GM18867 (cell line): ENCODE results near the gene ATP5PD.
"Not testable (repeated sequence)": the region's sequence is repeated elsewhere in the genome, so short reads cannot be mapped to it uniquely, and the experiment has no call there.

Source experiments
- ATAC-seq: cut with Tn5 transposase; IDR thresholded peaks from one replicate; pipeline ENCODE4 v1.9.1; 2021; ENCODE audit warnings: mild to moderate bottlenecking, moderate library complexity; ENCODE audit not compliant: unreplicated experiment

The ATP5PD gene

DNA sequence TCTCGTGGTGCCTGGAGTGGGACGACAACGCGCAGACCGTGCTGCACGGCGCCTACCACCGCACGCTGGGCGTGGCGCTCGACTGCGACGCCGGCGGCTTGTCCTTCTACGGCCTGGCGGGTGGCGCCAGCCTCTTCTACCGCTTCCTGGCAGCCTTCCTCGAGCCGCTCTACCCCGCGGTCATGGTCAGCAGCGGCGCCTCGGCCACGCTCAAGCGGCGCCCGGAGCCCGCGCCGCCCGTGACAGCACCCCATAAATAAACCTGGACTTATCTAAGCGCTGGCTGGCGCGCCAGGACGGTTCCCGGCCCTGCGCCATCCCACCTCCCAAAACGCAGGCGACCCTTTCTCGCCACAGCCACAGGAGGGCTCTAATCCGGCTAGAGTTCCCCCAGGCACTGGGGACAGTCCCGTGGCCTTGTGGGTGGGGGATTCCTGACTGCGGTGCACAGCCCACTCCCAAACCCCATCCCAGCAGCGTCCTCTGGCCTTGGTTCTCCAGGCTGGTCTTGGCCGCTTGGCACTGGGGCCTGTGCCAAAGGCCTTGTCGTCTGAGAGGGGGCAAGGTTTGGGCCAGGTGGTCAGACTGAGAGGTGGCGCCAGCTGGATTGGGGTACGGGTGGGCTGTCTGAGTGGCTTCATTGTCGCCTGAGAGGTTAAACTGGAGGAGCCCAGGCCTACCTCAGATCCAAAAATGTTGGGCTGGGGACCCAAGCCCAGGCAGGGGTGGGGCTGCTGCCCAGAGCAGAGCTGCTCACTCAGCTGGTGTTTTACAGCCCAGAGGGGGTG lies 30.9 kb upstream of the ATP5PD start:
- no peak for ATAC-seq

DNA sequence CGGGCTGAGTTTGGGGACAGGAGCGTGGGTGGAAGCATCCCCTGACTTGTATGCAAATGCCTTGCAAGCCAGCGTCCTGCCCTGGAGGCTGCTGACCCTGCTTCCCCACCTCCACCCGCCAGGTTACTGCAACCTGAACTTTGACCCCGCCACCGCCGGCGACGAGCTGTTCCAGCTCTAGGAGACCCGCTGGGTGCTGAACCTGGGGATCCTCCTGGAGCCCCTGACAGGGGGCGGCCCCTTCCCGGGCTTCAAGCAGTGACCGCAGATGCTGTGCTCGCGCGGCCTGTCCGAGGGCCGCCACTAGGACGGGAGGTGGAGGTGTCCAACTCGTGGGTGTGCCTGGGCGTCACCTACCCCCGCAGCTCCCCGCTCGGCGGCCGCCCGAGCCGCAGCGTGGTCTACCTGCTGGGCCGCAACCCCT lies 30.3 kb upstream of the ATP5PD start:
- ATAC-seq, result no peak

DNA sequence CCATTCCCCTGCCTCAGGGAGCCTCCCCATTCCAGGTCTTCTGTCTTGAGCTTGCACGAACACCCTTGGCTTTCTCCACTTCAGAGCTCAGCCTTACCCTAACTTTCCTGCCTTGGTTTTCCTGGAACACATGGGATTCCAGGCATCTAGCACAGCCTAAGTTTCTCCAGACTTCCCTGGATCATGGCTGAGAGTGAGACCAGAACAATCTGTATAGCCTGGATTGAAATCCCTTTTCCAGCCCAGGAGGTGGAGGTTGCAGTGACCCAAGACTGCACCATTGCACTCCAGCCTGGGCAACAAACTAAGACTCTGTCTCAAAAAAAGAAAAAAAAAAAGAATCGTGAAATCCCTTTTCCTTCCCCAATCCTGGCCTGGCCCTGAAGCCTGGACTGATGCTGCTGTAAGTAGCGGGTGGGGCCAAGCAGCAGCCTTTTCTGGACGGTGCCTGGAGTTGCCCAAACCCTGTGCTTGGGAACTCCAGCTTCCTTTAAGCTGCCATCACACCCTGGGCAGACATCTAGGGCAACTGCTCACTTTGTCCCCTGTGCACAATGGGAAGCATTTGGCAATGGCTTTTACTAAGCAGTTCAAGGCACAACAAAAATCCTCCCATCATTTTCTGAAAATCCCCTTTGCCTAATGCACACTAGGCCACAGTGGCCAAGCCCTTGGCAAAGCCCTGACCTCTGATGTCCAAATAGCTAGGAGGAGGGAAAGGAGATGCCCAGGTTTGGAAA lies 29.0 kb upstream of the ATP5PD start:
- no peak for ATAC-seq

DNA sequence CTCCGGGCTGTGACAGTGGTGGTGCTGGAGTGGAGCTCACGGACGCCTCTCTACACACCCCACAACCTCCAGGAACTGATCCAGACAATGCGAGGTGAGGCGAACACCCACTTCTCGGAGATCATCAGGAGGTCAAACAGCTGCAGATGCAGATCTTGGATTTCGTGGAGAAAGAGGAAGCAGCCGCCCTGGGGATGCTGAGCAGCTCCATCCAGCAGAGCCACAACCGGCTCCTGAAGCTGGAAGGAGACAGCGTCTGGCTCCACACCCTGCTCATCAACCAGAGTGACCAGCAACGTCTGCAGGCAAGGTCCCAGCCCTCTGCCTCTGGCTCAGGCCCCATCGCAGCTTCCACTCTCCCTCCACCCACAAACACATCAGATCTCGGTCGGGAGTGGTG lies 27.8 kb upstream of the ATP5PD start:
- ATAC-seq, result no peak

DNA sequence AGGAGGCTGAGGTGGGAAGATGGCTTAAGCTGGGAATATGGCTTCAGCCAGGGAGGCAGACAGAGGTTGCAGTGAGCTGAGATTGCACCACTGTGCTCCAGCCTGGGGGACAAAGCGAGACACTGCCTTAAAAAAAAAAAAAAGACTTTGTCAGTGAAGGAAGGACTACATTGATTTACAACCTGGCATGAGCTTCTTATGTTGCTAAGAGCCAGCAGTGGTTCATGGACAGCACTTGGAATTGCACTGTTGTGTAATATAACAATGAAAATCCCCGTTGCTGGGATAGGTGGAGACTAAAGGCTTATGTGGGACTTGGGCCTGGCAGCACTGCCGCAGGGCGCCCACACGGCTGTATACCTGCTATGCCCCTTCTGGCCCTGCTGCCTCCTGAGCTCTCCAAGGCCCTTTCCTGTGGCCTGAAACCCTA lies 26.9 kb upstream of the ATP5PD start:
- ATAC-seq, result no peak

DNA sequence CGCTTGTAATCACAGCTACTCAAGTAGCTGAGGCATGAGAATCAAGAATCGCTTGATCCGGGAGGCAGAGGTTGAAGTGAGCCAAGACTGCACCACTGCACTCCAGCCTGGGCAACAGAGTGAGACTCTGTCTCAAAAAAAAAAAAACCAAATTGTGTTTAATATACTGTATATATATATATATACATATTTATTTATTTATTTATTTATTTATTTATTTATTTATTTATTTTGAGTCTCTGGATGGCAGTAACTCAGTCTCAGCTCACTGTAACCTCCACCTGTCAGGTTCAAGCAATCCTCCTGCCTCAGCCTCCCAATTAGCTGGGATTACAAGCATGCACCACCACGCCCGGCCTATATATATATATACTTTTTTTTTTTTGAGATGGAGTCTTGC lies 26.1 kb upstream of the ATP5PD start:
- ATAC-seq, result not testable (repeated sequence)

DNA sequence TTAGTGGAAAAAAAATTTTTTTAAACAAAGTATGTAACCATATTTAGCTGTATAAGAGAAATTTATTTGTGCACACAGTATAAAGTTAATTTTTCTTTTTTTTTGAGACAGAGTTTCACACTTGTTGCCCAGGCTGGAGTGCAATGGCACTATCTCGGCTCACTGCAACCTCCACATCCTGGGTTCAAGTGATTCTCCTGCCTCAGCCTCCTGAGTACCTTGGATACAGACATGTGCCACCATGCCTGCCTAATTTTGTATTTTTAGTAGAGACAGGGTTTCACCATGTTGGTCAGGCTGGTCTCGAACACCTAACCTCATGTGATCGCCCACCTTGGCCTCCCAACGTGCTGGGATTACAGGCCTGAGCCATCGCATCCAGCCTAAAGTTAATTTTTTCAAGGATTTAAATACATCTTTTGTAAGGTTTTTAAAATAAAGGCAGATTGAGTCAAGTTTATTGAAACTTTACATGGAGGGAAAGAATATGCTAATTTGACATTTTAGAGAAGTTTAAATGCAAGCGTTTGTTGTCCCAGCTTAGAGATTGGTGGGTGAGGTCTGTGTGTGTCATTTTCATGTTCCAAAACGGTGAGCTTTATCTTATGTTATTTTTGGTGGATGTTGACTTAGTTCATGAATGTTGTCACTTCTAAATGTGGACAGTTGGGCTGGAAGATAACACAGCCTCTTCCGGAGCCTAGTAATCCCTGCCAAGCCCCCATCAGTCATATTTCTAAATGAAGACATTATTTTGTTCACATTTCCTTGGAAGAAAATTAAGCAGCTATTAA lies 24.9 kb upstream of the ATP5PD start:
- not testable (repeated sequence) for ATAC-seq

DNA sequence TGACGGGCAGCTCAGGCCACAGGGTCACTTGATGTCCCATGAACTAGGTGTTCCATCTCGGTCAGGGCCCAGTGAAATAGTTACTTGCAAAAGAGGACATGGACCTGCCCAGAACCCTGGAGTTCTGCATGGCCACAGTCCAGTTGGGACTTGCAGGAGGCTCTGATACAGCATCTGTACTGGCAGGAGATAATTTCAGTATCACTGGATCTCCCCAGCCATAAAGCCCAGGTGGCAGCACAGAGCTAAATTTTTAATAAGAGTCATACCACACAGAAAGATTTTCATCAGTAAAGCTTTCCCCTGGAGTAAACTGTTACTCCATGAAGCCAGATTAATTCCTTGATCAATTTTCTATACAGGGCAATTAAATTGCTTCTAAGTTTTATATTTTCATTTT lies 23.0 kb upstream of the ATP5PD start:
- no peak for ATAC-seq

DNA sequence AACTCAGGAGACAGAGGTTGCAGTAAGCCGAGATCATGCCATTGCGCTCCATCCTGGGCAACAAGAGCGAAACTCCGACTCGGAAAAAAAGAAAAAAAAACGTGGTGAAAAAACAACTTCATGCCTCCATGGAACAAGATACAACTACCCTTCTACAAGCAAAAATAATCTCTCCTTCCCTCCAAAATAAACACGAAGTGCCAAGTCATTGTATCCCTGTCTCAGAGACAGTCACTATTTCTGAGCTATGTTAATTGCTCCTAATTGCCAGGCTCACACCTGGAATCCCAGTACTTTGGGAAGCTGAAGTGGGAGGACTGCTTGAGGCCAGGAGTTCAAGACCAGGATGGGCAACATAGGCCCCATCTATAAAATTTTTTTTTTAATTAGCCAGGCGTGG lies 22.0 kb upstream of the ATP5PD start:
- no peak for ATAC-seq

DNA sequence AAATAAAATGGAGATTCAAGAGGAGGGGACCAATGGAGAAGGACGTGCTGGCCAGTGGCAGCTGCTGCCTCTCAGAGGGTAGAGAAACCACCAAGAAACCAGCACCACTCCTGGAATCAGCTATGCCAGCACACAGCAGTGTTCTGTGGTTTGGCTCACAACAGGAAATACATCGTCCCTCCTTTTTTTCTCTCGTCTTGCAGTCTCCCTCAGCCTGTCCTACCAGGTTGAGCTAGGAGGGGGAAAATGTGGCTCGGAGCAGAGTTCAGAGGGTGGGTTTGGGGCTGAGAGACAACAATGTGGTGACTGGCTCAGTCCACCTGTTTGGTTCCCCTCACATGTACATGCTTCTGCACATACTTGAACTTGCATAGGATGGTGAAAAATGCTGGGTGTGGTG lies 21.1 kb upstream of the ATP5PD start:
- ATAC-seq, result no peak

DNA sequence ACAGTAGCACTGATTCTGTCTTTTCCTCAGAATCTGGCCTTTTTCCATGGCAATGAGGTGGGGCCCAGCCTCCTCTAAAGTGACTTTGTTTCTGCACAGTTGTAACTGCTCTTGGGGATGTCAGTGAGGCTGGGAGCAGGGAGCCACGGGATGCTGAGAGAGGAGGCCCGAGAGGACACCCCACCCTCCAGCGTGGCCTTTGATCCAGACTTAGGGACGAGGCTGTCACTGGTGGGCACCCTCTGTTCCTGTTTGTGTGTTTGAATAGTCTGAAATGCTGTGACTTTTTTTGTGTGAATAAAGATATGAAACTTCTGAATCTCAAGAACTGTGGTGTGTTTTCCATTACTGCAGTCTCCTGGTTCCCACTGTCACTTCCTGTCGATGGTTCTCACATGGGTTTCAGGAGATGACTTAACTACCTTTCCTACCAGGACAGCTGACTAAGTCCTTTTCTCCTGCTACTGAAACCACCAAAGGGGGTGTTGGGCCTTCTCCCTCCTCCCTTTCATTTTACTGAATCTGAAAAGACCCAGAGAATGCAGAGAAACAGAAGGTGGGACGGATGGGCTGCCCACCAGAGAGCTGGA lies 18.9 kb upstream of the ATP5PD start:
- no peak for ATAC-seq

DNA sequence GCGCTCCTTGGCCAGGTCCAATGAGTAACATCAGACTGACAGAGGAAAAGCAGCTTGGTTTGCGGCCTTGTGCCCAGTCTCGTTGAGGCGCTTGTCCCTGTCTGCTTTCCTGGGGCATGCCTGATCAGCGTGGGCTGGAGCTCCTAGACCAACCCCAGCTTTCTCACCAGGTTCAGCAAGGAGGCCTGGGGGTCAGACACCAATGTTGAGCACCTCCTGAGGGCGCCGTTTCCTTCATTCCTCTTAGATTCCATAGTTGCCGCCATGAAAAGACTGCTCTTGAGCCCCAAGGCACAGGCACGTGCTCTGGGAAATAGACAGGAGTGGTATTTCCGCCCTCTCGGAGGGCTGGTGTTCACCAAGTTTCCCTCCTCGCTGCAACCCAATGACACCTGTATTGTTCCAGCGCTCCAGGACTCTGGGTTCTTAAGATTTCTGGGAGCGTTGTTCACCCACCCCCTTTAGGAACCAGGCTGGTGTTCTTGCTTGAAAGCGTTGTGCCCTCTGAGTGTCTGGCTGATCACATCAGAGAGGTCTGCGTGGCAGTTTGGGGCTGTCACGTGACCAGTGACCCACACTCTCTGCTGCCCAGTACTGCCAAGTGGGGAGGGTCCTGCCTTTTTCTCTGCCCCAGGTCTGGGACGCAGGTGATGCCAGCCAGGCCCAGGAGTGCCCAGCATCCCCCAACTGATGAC lies 18.2 kb upstream of the ATP5PD start:
- ATAC-seq, result no peak

DNA sequence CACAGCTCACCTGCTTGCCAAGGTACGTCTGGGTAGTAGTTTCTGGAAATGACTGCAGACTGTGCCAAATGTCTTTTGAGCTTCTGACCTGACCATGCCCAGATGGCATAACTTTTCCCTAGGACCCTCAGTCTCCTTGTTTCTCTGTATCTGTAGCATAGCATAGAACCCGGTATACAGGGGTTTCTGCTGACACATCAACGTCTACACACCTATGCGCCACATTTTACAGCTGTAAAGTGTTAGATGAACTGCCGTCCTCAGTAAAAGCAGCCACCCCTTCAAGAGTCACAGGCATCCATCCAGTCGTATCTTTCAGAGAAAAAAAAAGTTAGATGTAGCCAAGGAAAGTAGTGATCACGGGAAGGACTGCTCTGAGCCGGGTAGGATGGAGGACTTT lies 17.7 kb upstream of the ATP5PD start:
- no peak for ATAC-seq

DNA sequence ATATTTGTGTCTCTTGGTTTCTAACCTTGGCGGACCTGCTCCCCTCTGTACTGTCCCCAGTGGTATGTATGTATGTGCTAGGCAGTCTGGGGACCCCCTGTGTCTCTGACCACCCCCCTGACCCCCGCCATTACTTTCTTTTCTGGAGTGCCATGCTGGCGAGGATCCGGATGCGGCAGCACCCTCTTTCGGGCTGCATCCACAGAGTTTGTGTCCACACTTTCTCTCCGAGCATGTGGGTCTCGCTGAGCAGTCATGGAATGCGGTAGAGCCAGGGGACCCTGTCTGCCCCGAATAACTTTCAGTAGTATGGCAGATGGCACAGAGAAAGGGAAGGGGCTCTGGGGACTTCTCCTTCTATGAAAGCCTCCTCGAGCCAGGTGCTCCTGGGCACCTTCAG lies 17.3 kb upstream of the ATP5PD start:
- no peak for ATAC-seq

DNA sequence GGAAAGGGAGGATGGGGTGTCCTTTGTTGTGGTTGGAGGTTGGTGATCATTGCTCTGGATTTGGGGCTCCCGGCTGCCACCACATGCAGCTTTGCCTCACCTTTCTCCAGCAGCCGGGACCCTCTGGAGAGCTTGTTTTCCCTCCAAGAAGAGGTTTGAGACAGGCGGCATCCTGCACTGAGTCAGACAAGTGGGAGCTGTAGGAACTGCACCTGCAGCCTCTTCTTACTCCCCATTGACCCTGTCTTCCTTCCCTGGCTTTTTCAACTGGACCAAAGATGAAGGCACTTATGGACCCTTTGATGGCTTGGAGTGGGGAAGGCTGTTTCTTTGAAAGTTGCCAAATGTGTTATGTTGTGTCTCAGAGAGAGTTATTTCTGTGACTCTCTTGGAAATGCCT lies 16.9 kb upstream of the ATP5PD start:
- no peak for ATAC-seq

DNA sequence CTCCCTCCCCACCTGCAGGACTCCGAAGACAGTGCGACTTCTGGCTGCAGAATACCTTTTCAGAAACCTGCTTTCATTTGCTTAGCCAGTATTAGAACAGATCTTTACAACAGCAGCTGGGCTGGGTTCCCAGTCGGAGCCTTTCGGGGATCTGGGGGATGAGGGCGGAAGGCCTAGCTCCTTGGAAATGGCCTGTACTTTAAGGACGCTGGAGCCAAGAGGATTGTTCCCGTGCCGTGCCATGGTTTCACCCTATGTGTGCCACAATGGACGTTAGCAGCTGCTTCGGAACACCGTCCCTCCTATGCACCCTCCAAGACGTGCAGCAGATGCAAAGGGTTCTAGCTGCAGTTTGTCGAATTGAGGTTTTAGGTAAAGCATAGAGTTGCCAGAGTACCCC lies 16.4 kb upstream of the ATP5PD start:
- ATAC-seq, result no peak

DNA sequence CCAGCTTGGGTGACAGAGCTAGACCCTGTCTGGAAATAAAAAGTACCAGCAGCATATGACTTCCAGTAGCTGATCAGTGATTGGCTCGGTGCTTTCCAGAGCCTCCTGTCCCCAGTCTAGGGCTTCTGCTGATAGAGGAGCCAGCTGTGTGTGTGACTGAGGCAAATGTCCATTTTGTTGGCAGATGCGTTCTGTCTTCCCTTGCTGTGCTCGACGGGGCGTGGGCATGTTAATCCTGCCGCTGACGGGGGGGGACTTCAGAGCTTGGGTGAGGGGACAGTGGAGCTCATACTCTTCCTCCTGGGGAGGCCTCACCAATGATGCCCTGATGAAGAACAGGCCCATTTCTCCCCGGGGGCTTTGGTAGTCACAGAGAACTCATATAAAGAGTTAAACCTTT lies 14.8 kb upstream of the ATP5PD start:
- ATAC-seq, result no peak

DNA sequence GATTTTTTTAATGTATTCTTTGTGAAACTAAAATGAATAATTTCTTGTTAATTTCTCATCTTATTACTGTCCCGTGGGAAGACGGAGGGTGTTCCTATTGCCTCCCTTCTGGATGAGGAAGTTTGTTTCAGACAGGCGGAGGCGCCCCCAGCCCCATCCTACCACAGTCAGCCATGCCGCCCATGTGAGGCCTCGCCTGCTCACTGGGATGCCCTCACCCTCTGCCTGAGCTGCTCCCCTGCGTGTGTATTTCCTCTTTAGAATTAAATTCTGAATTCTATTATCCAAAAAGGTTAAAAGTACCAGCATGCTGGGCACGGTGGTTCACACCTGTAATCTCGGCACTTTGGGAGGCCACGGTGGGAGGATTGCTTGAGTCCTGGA lies 14.3 kb upstream of the ATP5PD start:
- no peak for ATAC-seq

DNA sequence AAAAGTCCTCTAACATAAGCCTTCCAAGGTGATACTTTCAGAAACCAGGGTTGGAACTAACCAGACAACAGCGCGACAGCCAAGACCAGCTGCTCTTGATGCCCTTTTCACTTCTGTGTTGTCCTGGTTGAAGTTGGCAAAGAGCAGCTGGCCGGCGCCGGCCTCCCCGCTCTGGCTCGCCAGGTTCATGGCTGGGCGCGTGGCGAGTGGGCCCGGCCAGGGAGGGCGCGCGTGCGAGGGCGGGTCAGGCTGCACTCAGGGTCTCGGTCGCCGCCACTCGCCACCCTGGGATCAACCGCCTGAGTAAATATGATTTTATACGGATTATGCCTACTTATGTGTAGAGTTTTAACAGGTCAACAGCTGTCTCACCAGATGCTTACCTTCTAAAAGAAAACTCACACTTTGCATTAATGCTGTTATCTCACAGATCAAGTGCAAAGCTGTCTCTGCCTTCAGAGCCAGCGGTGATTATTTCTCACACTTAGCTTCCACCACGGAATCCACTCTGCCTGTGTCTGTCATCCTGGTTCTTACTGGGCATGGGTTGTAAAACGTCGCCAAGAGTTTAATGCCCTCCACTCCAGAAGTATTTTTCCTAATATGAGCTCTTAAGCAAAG lies 13.8 kb upstream of the ATP5PD start:
- no peak for ATAC-seq
